ENCODE data around the gene UBE2I.

The UBE2I gene

DNA sequence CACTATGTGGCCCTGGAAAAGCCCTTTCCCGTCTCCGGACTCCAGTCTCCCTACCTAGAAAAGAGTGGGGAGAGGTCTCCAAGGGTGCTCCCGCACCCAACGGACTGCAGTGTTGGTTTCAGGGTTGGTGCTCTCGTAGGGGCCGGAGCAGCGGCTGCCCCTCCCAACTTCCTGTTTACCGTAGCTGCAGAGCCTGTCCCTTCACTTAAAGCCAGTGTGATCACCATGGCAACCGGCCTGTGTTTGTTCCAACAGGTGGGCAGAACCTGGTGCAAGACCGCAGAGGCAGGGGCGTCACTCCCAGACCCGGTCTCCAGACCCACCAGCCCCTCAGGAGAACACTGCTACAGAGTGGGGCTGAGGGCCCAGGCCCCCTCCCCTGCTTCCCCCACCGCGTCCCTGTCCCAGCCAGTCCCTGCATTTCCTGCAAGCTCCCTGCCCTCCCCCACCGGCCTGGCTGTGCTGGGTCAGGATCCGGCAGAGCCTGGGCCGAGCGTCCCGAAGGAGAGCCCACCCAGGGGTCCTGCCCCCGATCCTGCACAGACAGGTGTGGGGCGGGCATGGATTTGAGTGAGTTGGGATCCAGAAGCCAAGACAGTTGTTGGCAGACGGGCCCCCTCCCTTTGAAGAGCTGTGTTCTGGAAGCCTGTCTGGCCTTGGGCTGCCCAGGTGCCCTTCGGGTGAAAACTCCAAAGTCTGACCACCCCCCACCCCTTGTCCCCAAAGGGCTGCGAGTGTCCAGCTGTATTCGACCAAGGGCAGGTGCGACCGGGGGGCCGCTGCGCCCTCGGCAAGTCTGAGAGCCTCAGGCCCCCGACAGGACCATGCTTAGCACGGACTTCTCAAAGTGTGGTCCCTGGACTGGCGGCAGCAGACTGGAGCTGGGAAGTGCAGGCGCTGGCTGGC lies 22.5 kb downstream of the UBE2I start:
- DNase-seq, result no peak

DNA sequence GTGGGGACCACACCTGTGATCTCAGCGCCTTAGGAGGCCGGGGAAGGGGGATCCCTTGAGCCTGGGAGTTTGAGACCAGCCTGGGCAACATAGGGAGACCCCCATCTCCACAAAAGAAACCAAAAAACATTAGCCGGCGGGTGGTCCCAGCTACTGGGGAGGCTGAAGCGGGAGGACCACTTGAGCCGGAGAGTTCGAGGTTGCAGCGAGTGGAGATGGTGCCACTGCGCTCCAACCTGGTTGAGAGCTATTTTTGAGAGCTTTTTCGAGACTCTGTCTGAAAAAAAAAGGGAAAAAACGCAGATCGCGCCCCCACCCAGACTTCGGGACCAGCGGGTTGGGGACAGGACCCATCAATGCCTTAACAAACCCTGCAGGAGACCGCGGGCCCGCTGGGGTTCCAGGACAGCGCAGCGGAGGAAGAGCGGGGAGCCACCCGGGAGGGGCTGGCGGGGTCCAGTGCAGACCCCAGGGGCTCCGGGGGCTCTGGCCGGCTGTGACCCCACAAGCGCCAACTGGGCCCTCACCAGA lies 23.2 kb downstream of the UBE2I start:
- no peak for DNase-seq

DNA sequence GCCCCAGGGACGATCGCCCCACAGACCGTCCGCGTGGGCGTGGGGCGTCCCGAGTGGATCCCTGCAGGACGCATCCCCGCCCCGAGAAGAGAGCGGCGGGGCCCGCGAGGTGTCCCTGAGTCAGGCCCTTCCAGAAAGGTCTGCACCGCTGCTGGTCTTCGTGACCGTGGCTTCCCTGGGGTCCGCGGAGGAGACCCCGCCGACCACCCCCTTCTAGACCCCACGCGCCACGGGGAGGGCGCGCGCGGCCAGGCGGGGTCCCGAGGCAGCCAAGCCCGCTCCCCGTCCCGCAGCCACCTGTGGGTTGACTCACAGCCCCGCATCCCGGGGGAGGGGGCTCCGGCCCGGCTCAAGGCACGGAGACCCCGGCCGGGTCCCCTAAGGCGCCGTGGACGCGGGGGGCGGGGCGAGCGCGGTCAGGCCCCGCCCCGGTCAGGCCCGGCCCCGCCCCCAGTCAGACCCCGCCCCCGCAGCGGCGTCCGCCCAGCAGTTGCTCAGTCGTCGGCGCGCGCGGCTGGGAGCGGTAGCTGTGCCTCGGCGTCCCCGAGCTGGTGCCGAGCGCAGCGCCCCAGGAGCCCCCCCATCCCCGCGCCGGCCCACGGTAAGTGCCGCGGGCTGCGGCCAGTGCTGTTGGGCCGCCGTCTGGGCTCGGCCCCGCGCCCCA lies 23.8 kb downstream of the UBE2I start, which contains the start of gene BAIAP3:
BAIAP3 (plus strand) TSS at position 497 of the 664 bp plus-strand sequence. CDS start 4,905 bp downstream, outside the sequence.
- peak; percentile 16 for DNase-seq

DNA sequence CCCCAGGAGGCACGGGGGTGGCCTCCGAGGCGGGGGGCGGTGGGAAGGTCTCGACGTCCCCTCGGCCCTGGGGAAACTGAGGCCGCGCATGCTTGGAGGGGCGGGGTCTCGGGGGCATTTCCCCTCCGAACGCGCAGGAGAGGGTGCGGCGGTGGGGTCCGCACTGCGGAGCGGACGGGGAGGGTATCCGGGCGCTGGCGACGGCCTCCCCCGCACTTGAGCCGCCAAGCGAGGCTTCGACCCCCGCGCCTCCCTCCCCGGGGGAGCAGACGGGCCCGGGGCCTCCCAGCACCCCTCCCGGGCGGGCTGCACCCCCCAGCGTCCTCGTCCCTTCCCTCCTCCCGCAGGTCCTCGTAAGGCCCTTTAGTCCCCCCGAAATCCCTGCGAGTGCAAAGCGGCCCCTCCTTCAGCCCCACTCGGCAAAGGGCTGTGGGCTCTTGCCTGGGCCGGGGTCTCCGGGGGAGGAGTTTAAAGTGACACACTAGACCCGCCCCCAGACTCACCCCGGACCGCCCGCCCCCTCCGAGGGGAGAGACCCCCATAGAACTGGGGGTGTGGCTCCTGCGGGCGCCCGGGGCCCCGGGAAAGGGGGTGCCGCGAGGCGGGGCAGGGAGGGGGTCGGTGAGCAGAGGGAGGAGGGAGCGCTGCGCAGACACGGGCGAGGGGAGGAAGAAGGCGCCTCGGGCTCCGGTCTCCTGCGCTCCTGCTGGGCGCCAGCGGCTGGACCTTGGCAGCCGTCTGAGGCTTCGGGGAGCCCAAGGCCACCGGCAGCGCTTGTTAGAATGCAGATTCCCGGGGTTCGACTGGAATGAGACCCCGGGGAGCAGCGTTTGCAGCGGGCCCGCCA lies 24.6 kb downstream of the UBE2I start:
- no peak for DNase-seq

DNA sequence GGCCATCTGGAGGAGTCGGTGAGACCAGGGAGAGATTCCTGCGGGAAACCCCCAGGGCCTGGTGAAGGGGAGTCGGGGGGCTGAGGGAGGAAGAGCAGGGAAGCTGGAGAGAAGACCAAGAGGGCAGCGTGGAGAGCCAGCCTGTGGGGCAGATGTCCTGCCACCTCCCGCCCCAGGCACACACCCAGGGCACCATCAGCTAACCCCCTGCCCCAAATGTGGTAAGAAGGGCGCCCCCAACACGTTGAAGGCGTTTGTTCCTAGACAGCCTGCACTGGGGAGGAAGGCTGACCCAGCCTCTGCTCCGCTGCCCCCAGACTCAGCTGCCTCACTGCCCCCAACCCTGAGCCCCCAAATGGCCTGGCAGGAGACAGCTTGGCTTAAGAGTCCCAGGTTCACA lies 25.3 kb downstream of the UBE2I start:
- DNase-seq, result no peak

DNA sequence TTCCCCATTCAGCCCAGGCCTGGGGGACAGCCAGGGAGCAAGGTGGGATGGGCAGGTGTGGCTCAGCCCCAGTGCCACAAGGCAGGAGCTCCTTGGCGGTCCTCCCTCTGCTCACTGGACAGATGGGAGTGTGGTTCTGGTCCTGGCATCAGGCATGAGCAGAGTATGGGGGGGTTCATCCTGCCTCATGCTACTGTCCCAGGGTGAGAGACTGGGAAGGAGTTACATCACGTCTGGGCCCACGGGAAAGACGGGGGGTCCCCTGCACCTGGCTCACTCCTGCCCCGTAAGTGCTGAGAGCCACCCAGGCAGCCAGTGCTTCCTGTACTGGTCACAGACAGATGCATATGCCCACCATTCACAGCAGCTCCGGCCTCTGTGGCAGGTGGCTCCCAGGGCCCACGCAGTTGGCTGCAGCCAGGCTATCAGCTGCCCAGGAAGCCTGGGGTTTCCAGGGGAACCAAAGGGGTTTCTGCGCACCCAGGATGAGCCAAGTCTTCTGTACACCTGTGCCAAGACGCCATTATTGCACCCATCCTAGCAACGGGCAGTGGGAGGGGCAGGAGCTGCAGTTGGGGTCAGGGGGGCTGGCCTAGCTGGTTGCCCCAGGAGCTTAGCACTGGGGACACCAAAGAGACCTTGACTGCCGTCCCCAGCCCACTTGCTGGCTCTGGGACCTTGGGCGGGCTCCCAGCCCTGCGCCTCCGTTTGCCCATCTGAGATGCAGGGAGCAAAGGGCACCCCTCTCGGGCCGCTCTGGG lies 26.0 kb downstream of the UBE2I start:
- DNase-seq, result no peak

DNA sequence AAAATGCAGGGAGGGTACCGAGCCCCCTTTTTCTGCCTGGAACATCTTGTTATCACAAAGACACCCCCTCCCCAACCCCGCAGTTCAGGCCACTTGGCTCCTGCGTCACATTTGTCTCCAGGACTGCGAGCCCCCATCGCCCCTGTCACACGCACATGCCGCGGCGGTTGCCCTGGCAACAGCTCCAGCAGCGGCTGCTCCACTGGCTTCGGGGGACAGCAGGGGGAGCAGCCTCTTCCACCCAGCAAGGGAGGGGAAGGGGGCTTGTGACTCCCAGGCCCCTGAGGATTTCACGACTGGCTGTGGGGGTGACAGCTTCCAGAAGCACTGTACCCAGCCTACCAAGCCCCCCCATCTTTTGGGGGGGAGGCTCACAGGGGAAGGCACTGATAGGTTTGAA lies 26.6 kb downstream of the UBE2I start:
- no peak for DNase-seq

DNA sequence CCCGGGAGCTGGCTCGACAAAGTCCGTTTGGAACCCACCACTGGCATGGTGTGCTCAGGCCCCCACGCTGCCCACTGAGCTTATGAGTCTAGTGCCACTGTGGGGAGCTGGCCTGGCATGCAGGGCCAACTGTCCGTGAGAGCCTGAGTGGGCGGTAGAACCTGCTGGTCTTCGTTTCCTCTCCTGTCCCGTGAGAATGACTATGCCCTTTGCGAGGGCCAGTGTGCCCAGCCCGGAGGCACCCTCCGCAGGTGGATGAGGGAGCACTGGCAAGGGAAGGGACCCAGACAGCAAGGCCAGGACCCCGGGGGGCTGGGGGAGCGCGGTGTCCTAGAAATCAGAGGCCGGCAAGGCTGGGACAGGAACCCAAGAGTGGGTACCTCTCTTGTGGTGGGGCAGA lies 27.2 kb downstream of the UBE2I start:
- no peak for DNase-seq

DNA sequence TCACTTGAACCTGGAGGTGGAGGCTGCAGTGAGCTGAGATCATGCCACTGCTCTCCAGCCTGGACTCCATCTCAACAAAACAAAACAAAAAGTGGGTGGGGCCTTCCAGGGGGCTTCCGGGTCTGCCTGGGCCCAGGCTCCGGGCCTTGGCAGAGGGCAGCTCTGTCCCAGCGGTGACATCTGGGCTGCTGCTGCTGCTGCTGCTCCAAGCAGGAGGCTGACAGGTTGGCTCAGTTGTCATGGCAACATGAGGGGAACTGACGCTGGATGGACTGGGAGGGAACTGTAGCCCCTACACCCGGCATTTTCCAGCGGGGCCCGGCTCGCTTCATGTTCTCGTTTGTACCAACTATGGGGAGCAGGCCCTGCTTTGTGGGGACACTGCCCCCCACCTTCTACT lies 28.1 kb downstream of the UBE2I start:
- no peak for DNase-seq

DNA sequence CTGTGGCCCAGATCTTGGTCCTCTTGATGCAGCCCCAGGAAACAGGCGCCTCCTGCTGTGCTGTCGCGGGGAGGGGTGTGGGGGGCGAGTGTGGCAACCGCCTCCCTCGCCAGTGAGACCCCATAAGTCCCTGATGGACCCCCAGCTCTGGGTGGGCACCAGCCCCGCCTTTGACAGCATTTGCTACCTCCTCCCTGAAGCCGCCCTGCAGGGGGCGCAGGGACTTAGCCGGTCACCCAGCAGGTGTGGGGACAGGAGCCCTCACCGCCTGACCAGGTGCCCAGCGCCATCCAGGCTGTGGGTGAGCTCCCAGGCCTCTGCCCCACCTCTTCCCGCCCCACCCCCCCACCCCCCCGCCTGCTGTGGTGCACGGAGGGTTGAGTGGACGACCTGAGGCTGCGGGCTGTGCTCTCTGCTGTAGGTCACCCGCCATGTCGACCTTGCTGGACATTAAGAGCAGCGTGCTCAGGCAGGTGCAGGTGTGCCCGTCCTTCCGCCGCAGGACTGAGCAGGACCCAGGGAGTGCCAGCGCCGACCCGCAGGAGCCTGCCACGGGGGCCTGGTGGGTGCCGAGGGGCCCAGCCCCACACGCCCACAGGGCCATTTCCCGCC lies 28.8 kb downstream of the UBE2I start:
- no peak for DNase-seq

DNA sequence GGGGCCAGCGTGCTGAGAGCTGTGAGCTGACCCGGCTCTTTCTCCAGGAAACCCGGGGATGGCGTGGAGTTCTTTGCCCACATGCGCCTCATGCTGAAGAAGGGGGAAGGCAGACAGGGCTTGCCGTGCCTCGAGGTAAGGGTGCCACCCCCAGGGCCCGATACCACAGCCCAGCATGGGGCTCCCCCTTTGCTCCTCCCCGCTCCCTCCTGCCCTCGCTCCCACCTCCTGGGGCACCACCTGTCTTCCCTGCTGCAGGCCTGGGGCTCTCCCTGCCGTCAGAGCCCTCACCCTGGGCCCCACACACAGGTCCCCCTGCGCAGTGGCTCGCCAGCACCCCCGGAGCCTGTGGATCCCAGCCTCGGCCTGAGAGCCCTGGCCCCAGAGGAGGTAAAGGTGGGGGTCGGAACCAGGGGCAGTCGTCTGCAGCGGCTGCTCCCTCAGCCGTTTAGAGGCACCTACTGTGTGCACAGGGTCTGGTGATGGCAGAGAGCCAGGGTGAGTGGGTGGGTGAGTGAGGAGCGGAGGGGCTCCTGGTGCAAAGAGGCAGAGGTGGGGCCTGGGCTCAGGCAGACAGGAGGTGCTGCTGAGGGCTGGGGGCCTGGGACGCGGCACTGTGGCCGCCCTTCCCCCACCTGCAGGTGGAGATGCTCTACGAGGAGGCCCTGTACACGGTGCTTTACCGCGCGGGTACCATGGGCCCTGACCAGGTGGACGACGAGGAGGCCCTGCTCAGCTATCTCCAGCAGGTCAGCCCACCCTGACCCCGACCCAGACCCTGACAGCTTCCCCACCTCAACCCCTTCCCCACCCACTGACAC lies 29.6 kb downstream of the UBE2I start:
- DNase-seq, result no peak

DNA sequence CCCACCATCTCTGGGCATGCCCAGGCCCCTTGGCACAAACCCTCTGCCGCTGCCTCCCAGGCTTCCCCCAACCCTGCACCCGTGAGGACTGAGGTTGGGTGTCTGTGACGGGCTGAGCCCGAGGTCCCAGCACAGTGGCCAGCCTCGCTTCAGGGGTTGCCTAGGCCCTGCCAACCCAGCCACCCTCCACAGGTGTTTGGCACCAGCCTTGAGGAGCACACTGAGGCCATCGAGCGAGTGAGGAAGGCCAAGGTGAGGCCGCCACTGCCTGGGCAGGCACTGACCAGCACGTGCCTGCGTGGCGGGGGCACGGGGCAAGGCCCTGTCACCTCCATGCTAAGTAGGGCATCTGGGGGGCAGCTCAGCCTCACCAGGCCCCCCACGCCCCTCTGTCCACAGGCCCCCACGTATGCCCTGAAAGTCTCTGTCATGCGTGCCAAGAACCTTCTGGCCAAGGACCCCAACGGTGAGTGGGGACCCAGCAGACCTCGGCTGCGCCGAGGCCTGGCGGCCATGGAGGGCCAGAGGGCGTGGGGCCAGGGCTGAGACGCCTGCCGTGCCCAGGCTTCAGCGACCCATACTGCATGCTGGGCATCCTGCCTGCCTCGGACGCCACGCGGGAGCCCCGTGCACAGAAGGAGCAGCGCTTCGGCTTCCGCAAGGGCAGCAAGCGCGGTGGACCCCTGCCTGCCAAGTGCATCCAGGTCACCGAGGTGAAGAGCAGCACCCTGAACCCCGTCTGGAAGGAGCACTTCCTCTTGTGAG lies 31.5 kb downstream of the UBE2I start:
- no peak for DNase-seq

DNA sequence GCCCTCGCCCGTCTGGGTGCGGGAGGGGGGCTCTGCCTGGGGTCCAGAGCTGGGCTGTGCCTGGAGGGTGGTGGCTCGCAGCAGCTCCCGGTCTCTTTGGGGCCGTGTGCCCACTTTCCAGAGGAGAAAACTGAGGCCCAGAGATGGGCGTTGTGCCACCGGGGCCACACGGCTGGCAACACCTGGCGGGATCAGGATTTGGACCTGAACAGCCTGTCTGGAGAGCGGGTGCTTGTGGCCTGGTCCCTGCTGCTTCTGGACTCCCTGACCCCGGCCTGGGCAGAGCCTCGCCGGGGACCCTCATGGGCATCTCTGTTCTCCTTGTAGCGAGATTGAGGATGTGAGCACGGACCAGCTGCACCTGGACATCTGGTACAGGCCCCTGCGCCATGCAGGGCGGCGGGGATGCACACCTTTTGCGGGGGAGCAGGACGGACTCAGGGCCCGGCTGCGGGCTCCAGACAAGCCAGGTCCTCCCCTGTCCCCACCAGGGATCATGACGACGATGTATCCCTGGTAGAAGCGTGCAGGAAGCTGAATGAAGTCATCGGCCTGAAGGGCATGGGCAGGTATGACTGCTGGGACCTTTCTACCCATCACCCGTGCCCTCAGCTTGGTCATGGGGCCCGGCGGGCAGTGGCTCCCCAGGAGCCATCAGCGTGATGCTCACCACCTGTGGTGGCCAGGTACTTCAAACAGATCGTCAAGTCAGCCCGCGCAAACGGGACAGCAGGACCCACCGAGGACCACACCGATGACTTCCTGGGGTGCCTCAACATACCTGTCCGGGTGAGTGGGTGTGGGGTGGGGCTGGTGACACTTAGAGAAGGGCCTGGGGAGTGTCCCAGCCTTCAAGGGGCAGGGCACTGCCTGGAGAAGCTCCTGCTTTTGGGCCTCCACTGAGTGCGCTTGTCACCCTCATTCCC lies 32.3 kb downstream of the UBE2I start:
- DNase-seq, result no peak

DNA sequence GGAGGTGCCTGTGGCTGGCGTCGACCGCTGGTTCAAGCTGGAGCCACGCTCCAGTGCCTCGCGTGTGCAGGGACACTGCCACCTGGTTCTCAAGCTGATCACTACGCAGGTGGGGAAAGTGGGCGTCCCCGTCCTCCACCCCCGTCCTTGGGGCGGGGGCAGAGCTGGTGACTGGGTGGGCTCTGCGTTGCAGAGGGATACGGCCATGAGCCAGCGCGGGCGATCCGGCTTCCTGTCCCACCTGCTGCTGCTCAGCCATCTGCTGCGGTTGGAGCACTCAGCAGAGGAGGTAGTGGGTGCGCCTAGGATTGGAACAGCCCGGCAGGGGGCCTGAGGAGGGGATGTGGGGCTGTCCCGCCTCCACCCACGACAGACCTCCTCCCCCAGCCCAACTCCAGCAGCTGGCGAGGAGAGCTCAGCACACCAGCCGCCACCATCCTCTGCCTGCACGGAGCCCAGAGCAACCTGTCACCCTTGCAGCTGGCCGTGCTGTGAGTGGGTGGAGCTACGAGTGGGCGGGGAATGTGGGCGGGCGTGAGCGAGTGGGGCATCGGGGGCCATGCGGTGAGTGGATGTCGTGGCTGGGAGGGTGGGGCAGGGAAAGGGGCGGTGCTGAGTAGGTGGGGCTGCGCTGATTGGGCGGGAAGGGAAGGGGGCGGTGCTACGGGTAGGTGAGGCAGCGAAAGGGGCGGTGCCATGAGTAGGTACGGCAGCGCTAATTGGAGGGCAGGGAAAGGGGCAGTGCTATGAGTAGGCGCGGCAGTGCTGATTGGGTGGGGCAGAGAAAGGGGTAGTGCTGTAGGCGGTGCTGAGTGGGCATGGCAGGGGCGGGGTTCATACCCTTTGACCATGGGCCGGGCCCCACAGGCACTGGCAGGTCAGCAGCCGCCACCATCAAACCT lies 33.3 kb downstream of the UBE2I start:
- peak; percentile 50 for DNase-seq

DNA sequence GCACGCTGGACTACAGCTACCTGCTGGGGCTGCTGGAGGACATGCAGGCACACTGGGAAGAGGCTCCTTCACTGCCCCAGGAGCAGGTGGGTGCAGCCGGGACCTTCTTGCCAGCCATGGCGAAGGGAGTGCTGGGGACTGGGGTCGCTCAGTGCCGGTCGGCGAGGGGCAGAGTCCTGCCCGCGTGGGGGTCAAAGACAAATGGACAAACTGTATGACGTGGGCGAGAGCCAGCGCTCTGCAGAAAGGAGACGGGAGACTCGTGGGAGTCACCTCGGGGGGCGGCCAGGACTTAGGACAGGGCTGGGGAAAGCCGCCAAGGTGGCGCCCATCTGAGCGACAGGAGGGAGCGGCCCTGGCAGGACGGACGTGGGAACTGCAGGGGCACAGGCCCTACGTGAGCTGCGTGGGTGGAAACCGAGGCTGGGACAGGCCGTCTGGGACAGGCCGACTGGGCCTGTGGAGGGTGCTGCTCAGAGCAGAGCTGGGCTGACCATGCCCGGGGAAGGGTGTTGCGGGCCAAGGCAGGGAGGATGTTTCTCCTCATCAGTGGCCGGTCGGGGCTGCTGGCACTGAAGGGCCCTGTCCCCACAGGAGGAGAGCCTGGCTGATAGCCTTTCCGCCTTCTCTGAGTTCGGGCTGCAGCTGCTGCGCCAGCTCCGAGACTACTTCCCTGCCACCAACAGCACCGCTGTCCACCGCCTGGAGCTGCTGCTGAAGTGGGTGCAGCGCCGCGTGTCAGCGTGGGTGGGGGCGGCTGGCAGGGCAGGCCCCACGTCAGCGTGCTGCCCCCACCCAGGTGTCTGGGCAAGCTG lies 34.2 kb downstream of the UBE2I start:
- no peak for DNase-seq

DNA sequence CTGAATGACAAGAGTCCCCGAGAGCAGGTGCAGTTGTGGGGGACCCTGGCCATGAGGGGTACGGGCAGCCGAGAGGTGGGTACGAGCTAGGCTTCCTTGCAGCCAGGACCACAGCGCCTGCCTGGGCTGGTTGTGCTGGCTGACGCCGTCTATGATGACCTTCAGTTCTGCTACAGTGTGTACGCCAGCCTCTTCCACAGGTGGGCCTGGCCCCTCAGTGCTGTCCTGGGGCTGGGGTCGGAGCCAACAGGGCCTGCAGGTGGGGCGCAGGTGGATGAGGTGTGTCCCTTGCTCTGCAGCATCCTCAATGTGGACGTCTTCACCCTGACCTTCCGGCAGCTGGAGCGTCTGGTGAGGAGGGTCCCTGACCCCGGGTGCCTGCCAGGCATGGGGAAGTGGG lies 35.1 kb downstream of the UBE2I start:
- no peak for DNase-seq

DNA sequence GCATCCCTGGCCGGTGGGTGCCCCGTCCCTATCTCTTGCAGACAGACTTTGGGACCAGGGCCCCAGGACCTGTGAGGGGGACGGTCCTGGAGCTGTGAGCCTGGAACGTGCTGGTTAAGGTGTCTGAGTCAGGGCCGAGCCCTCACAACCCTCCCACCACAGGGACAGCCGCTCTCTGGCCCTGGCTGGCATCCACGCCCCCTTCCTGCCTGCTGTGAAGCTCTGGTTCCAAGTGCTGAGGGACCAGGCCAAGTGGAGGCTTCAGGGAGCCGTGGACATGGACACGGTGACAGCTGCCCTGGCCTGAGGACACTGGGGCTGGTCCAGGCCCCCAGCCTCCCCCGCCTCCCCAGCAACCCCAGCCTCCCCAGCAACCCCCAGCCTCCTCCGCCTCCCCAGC lies 35.7 kb downstream of the UBE2I start:
- DNase-seq, result no peak

Data from fibroblast of upper back skin (primary cell).